Caco-2 (cell line): ENCODE measurements around the gene LSMEM2. TPM values are rescaled to one million over a fixed set of nuclear protein-coding genes. Genes with fewer than 3 reads are reported as not detected.

ENCODE experiments used
- BruUV-seq: library from RNA; stranded (reverse); fragments of 400-500 nt; replicated peaks from 2 replicates; lab custom pipeline; 2021; lab: Mats Ljungman, UMichigan
- CTCF ChIA-PET: fragments of 300-600 bp; sonication (Branson Sonifier 250); formaldehyde crosslinking; loops from one replicate; lab custom pipeline; 2022; ENCODE audit warnings: antibody characterized with exemption; lab: Charles Lee
- POLR2A ChIA-PET: fragments of 300-600 bp; sonication (Branson Sonifier 250); formaldehyde crosslinking; loops from one replicate; lab custom pipeline; 2022; ENCODE audit warnings: antibody characterized with exemption; lab: Charles Lee
- DNase-seq, 2 experiments: peaks; one replicate each; pipeline versions ENCODE4 v3.0.0 to v3.0.0-alpha.2; 2020 to 2022
- H3K27me3 ChIP-seq: replicated peaks from 2 replicates; pipeline ENCODE4 v1.6.0; 2011; ENCODE audit warnings: low read length; ENCODE audit not compliant: control insufficient read depth, insufficient read depth
- H3K36me3 ChIP-seq: 2 replicates; pipeline ENCODE4 v1.5.1; 2011; ENCODE audit warnings: low read length; ENCODE audit not compliant: control insufficient read depth, insufficient read depth
- H3K4me1 ChIP-seq: fragments of 250-450 bp; sonication (Bioruptor Pico); 2 replicates; pipeline ENCODE4 v1.5.1; 2020; ENCODE audit warnings: mild to moderate bottlenecking
- H3K4me3 ChIP-seq: 2 replicates; pipeline ENCODE4 v1.5.1; 2011; ENCODE audit warnings: low read depth, mild to moderate bottlenecking, control low read depth, low read length
- H3K9me3 ChIP-seq: fragments of 250-450 bp; sonication (Bioruptor Pico); 2 replicates; pipeline ENCODE4 v1.5.1; 2020; ENCODE audit warnings: mild to moderate bottlenecking, moderate library complexity
- H3K27ac Mint-ChIP-seq: one replicate; pipeline ENCODE4 v1.8.0; 2022; ENCODE audit warnings: mixed read lengths; ENCODE audit not compliant: unreplicated experiment
- H3K27me3 Mint-ChIP-seq: one replicate; pipeline ENCODE4 v1.8.0; 2022; ENCODE audit warnings: mixed read lengths; ENCODE audit not compliant: insufficient read depth, unreplicated experiment
- H3K36me3 Mint-ChIP-seq: one replicate; pipeline ENCODE4 v1.8.0; 2022; ENCODE audit warnings: mild to moderate bottlenecking, mixed read lengths; ENCODE audit not compliant: insufficient read depth, unreplicated experiment
- H3K4me1 Mint-ChIP-seq: one replicate; pipeline ENCODE4 v1.8.0; 2022; ENCODE audit warnings: low read depth, mixed read lengths; ENCODE audit not compliant: unreplicated experiment
- H3K4me3 Mint-ChIP-seq: one replicate; pipeline ENCODE4 v1.8.0; 2022; ENCODE audit warnings: mild to moderate bottlenecking, moderate library complexity, mixed read lengths; ENCODE audit not compliant: unreplicated experiment
- H3K9me3 Mint-ChIP-seq: one replicate; pipeline ENCODE4 v1.8.0; 2022; ENCODE audit warnings: mixed read lengths; ENCODE audit not compliant: unreplicated experiment
- intact Hi-C: fragments of 100-400 bp; cut with micrococcal nuclease; formaldehyde crosslinking; loops from one replicate; pipeline ENCODE4 v1.10.0; 2022; ENCODE audit not compliant: unreplicated experiment
- total RNA-seq: library from RNA; stranded (reverse); gene quantifications from 2 replicates; pipeline ENCODE4 v1.2.3, GENCODE V29; 2022
- TF ChIP-seq, protein P1 (sequence below), 2 experiments: fragments of 200-600 bp in 1 of 2; IDR thresholded peaks; 1 replicate in 1 of 2; 2 replicates in 1 of 2; pipeline versions ENCODE4 v1.5.1 to v1.8.0; 2011 to 2022; ENCODE audit warnings: antibody characterized with exemption in 1 of 2, control low read depth in 1 of 2, inconsistent platforms in 1 of 2, low read depth in 1 of 2, low read length in 1 of 2, mild to moderate bottlenecking in 1 of 2, moderate library complexity in 1 of 2; ENCODE audit not compliant: insufficient read depth in 1 of 2, severe bottlenecking in 1 of 2, unreplicated experiment in 1 of 2

Gene LSMEM2
- total RNA-seq, 1 experiment from 2014 or later, result not detected

DNA sequence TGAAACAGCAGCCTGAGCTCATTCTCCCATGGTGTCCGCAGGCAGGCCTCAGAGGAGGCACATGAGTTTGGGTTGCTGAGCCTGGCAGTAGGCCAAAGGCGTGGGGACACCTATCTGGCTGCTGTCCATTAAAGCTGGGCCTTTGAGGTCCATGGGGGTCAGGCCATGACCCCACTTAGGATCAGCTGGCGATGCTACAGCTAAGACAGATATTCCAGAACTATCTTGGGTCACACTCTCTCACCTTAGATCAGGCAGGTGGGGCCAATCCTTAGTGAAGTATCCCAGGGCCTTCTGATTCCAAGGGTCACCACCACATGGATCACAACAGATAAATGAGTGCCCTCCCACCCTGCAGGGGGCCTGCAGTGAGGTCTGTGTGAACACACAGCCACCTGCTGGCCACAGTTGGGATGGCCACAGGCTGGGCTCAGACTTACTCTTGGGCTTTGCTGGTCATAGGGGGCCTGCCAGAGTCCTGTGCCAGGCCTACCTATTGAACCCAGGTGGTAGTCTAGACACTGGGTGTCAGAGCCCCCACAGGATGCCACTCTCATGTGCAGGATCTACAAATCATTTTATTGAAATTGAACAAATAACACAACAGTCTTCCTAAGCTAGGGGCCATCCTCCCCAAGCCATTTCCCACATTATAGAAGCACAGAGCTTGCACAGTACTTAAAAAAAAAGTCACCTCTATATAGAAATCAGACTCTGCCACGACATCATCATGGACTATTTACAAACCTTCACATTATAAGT lies 45.6 kb downstream of the LSMEM2 start:
- intact Hi-C loops, result loop anchor here (1.0 to 2.0 kb wide), 3 partner anchors 50 to 98 kb away; no protein-coding TSS in a partner anchor
- CTCF ChIA-PET, result interaction anchor here (0.5 to 2.3 kb wide), 5 partner anchors 12 to 87 kb away, joined by 4 to 12 read pairs (median 7); partner anchors contain the start of genes HYAL1, HYAL3, IFRD2 and NAA80
- Mint-ChIP-seq H3K27ac (no peak overlapping the region), H3K9me3 (no peaks in the 10 kb centered on the region), H3K4me3 (no peak overlapping the region), H3K27me3 (no peaks in the 10 kb centered on the region), H3K36me3 (peaks cover 34% of the 10 kb centered on the region), H3K4me1 (no peaks in the 10 kb centered on the region)
- TF ChIP-seq, protein P1, sequence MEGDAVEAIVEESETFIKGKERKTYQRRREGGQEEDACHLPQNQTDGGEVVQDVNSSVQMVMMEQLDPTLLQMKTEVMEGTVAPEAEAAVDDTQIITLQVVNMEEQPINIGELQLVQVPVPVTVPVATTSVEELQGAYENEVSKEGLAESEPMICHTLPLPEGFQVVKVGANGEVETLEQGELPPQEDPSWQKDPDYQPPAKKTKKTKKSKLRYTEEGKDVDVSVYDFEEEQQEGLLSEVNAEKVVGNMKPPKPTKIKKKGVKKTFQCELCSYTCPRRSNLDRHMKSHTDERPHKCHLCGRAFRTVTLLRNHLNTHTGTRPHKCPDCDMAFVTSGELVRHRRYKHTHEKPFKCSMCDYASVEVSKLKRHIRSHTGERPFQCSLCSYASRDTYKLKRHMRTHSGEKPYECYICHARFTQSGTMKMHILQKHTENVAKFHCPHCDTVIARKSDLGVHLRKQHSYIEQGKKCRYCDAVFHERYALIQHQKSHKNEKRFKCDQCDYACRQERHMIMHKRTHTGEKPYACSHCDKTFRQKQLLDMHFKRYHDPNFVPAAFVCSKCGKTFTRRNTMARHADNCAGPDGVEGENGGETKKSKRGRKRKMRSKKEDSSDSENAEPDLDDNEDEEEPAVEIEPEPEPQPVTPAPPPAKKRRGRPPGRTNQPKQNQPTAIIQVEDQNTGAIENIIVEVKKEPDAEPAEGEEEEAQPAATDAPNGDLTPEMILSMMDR (IDR thresholded peaks at IDR 0.05; ENCODE audit: insufficient read depth in 1 of 2, low read depth in 1 of 2, low read length in 1 of 2, severe bottlenecking in 1 of 2, unreplicated experiment in 1 of 2), result peak; percentile 88 to 94
- Histone ChIP-seq H3K9me3 (no peaks in the 10 kb centered on the region), H3K36me3 (peaks cover 2% of the 10 kb centered on the region), H3K27me3 (no peaks in the 10 kb centered on the region), H3K4me3 (no peak overlapping the region), H3K4me1 (peaks cover 22% of the 10 kb centered on the region)
- DNase-seq, result peak; percentile 84 to 88
- BruUV-seq, result no TSS peak
- POLR2A ChIA-PET, result interaction anchor here (0.6 kb wide), 1 partner anchor 13 kb away, joined by 3 read pairs; no protein-coding TSS in a partner anchor

GRCh38 chr3:50325113-50325480 lies 46.2 kb downstream of the LSMEM2 start:
- TF ChIP-seq, protein P1 (IDR thresholded peaks at IDR 0.05; ENCODE audit: insufficient read depth in 1 of 2, low read depth in 1 of 2, low read length in 1 of 2, severe bottlenecking in 1 of 2, unreplicated experiment in 1 of 2), result no peak
- peaks cover 33% of the 10 kb centered on the region for H3K36me3 Mint-ChIP-seq
- ChIA-PET CTCF (interaction anchor here (1.6 to 2.2 kb wide), 2 partner anchors 22 to 26 kb away, joined by 7 to 12 read pairs; partner anchors contain the start of genes HYAL1, HYAL3 and NAA80), POLR2A (interaction anchor here (0.6 kb wide), 1 partner anchor 12 kb away, joined by 3 read pairs; no protein-coding TSS in a partner anchor)
- H3K27ac Mint-ChIP-seq, result no peak overlapping the region
- H3K27me3 Mint-ChIP-seq, result no peaks in the 10 kb centered on the region
- H3K9me3 ChIP-seq, result no peaks in the 10 kb centered on the region
- no peak overlapping the region for H3K4me3 Mint-ChIP-seq
- peaks cover 21% of the 10 kb centered on the region for H3K4me1 ChIP-seq
- no TSS peak for BruUV-seq
- no peaks in the 10 kb centered on the region for H3K9me3 Mint-ChIP-seq
- no peaks in the 10 kb centered on the region for H3K27me3 ChIP-seq
- intact Hi-C loops, result loop anchor here (2.0 kb wide), 1 partner anchor 98 kb away; no protein-coding TSS in a partner anchor
- DNase-seq, result no peak
- no peaks in the 10 kb centered on the region for H3K36me3 ChIP-seq
- H3K4me1 Mint-ChIP-seq, result no peaks in the 10 kb centered on the region
- H3K4me3 ChIP-seq, result no peak overlapping the region

DNA sequence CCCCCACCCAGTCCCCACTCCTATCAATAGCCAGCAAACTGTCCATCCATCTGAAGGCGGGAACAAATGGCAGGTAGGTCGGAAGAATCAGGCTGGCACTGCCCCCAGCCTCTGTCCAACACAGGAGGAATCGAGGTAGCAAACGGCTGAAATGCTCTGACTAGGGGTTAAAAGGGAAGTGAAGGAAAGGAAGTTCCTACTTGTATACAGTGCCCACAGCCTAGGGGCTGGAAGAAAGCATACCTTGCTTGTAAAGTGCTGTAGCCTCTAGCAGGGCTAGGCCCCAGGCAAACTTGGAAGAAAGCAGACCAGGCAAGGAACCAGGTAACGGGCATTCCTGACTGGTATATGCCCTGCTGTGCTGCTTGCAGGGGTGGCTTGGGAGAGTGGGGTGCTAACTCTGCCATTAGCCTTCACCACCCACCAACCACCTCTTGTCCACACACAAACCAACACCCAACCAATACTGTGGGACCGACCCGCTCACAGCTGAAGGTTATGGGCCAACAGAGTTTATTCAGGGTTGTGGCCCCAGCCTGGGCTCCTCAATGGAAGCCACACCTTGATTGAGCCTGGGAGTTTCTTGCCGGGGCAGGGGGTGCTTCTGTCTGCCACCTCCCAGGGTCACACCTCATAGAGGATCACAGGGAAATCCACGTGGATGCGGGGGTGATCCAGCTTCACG lies 46.8 kb downstream of the LSMEM2 start:
- BruUV-seq, result no TSS peak
- intact Hi-C loops, result loop anchor here (2.0 kb wide), 1 partner anchor 99 kb away; no protein-coding TSS in a partner anchor

More for the DNA sequence above, 46.8 kb downstream of the LSMEM2 start:
- H3K36me3 ChIP-seq, result peaks cover 1% of the 10 kb centered on the region
- Mint-ChIP-seq H3K4me3 (no peak overlapping the region), H3K4me1 (no peaks in the 10 kb centered on the region), H3K9me3 (no peaks in the 10 kb centered on the region), H3K36me3 (peaks cover 37% of the 10 kb centered on the region), H3K27me3 (no peaks in the 10 kb centered on the region), H3K27ac (no peak overlapping the region)
- peaks cover 17% of the 10 kb centered on the region for H3K4me1 ChIP-seq
- no peaks in the 10 kb centered on the region for H3K9me3 ChIP-seq
- ChIA-PET POLR2A (interaction anchor here (0.6 kb wide), 1 partner anchor 12 kb away, joined by 3 read pairs; no protein-coding TSS in a partner anchor), CTCF (no interaction called here)
- TF ChIP-seq, protein P1 (IDR thresholded peaks at IDR 0.05; ENCODE audit: insufficient read depth in 1 of 2, low read depth in 1 of 2, low read length in 1 of 2, severe bottlenecking in 1 of 2, unreplicated experiment in 1 of 2), result no peak
- no peak for DNase-seq
- no peak overlapping the region for H3K4me3 ChIP-seq
- no peaks in the 10 kb centered on the region for H3K27me3 ChIP-seq
